Breast epithelium (tissue), 4 donors: ENCODE measurements around the gene CUEDC2. TPM values are rescaled to one million over a fixed set of nuclear protein-coding genes. Genes with fewer than 3 reads are reported as not detected.

ENCODE experiments used
- DNase-seq, 2 donors: peaks; one replicate each; pipeline ENCODE4 v3.0.0-alpha.2; 2019; ENCODE audit warnings: low spot score in 2 of 2
- H3K27ac ChIP-seq, 2 donors: fragments of 200-600 bp; sonication (generic) in 1 of 2; one replicate each; pipeline ENCODE4 v1.5.1; 2016 to 2019; ENCODE audit warnings: mild to moderate bottlenecking in 1 of 2
- H3K27me3 ChIP-seq, 2 donors: fragments of 200-600 bp; sonication (generic) in 1 of 2; one replicate each; pipeline versions ENCODE4 v1.5.1 to v1.6.0; 2017 to 2019; ENCODE audit warnings: control low read depth in 1 of 2, mild to moderate bottlenecking in 1 of 2
- H3K36me3 ChIP-seq: fragments of 200-600 bp; one replicate; pipeline ENCODE4 v1.5.1; 2019
- H3K4me1 ChIP-seq, 2 donors: fragments of 200-600 bp; sonication (generic); one replicate each; pipeline ENCODE4 v1.5.1; 2016 to 2019; ENCODE audit warnings: control low read depth in 1 of 2
- H3K4me3 ChIP-seq, 3 donors: fragments of 200-600 bp; sonication (generic); 1 replicate in 2 of 3; 2 replicates in 1 of 3; pipeline ENCODE4 v1.5.1; 2016 to 2019; ENCODE audit warnings: mild to moderate bottlenecking in 3 of 3, moderate library complexity in 2 of 3
- H3K9me3 ChIP-seq, 2 donors: fragments of 200-600 bp; sonication (generic) in 1 of 2; one replicate each; pipeline ENCODE4 v1.5.1; 2016 to 2019; ENCODE audit warnings: control low read depth in 1 of 2
- POLR2A ChIP-seq: fragments of 450-650 bp; IDR thresholded peaks from one replicate; pipeline ENCODE4 v1.6.1; 2016; ENCODE audit warnings: antibody characterized with exemption, mild to moderate bottlenecking, moderate library complexity
- POLR2AphosphoS5 ChIP-seq, 3 donors: sonication (generic); formaldehyde crosslinking; IDR thresholded peaks; one replicate each; pipeline ENCODE4 v1.6.1; 2017; ENCODE audit warnings: antibody characterized with exemption in 3 of 3
- intact Hi-C: fragments of 100-400 bp; cut with DNase I; formaldehyde crosslinking; loops from one replicate; pipeline ENCODE4 v1.15.1; 2023; ENCODE audit warnings: low total_unique reads
- total RNA-seq, 3 donors: library from RNA; depleted of rRNA; stranded (reverse); fragments of >200 nt; gene quantifications; one replicate each; pipeline ENCODE4 v1.1.0, GENCODE V29; 2016
- TF ChIP-seq, protein P1 (sequence below), 3 donors: fragments of 450-650 bp; IDR thresholded peaks; one replicate each; pipeline ENCODE4 v1.5.1; 2016 to 2017; ENCODE audit warnings: antibody characterized with exemption in 3 of 3, mild to moderate bottlenecking in 3 of 3, moderate library complexity in 3 of 3

Gene CUEDC2
- total RNA-seq, 3 donors from 2014 or later, result 49.8 to 54.4 (median 50.3) TPM

- Histone ChIP-seq H3K4me3 (no peak overlapping the region), H3K27me3 (no peaks in the 10 kb centered on the region), H3K9me3 (no peaks in the 10 kb centered on the region), H3K27ac (no peak overlapping the region), H3K36me3 (no peaks in the 10 kb centered on the region), H3K4me1 (no peaks in the 10 kb centered on the region)
- intact Hi-C loops, result no loop called here
- TF ChIP-seq POLR2AphosphoS5 (IDR thresholded peaks at IDR 0.05) (no peak), POLR2A (no peak)
- TF ChIP-seq, protein P1, sequence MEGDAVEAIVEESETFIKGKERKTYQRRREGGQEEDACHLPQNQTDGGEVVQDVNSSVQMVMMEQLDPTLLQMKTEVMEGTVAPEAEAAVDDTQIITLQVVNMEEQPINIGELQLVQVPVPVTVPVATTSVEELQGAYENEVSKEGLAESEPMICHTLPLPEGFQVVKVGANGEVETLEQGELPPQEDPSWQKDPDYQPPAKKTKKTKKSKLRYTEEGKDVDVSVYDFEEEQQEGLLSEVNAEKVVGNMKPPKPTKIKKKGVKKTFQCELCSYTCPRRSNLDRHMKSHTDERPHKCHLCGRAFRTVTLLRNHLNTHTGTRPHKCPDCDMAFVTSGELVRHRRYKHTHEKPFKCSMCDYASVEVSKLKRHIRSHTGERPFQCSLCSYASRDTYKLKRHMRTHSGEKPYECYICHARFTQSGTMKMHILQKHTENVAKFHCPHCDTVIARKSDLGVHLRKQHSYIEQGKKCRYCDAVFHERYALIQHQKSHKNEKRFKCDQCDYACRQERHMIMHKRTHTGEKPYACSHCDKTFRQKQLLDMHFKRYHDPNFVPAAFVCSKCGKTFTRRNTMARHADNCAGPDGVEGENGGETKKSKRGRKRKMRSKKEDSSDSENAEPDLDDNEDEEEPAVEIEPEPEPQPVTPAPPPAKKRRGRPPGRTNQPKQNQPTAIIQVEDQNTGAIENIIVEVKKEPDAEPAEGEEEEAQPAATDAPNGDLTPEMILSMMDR (IDR thresholded peaks at IDR 0.05), result no peak
- DNase-seq, result no peak
Measured at GRCh38 chr10:102473445-102474331, 41.3 kb upstream of the CUEDC2 start.

GRCh38 chr10:102470579-102471546 is 38.5 kb upstream of the CUEDC2 start:
- DNase-seq, result no peak
- Histone ChIP-seq H3K36me3 (no peaks in the 10 kb centered on the region), H3K27me3 (no peaks in the 10 kb centered on the region), H3K27ac (no peak overlapping the region), H3K4me3 (no peak overlapping the region), H3K9me3 (no peaks in the 10 kb centered on the region), H3K4me1 (no peaks in the 10 kb centered on the region)
- intact Hi-C loops, result no loop called here
- TF ChIP-seq POLR2AphosphoS5 (IDR thresholded peaks at IDR 0.05) (no peak), POLR2A (no peak)
- TF ChIP-seq, protein P1 (IDR thresholded peaks at IDR 0.05), result no peak

DNA sequence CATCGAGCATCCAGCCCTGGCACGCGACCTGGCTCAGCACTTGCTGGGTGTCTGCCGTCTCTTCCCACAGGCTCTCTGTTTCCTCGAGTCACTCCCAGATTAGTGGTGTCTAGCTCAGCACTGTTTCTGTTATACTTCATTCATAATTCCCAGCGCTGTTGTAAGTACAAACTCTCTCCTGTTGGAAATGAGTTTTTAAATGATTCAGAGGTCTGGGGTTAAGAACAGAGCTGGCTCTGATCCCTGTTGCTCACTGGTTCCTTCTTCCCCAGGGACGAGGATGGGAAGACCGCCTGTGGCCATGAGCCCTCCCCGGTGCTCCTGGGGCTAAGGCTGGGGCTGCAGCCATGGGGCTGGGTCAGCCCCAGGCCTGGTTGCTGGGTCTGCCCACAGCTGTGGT is 36.3 kb upstream of the CUEDC2 start:
- no peak for TF ChIP-seq POLR2AphosphoS5 (IDR thresholded peaks at IDR 0.05)
- TF ChIP-seq, protein P1 (IDR thresholded peaks at IDR 0.05), result no peak
- TF ChIP-seq POLR2A, result no peak
- Histone ChIP-seq H3K36me3 (no peaks in the 10 kb centered on the region), H3K4me1 (no peaks in the 10 kb centered on the region), H3K27ac (no peak overlapping the region), H3K4me3 (no peak overlapping the region), H3K9me3 (no peaks in the 10 kb centered on the region), H3K27me3 (no peaks in the 10 kb centered on the region)
- DNase-seq, result no peak
- intact Hi-C loops, result no loop called here

GRCh38 chr10:102467971-102468438 is 35.6 kb upstream of the CUEDC2 start:
- no peak for TF ChIP-seq POLR2A
- TF ChIP-seq, protein P1 (IDR thresholded peaks at IDR 0.05), result no peak
- TF ChIP-seq POLR2AphosphoS5 (IDR thresholded peaks at IDR 0.05), result no peak
- Histone ChIP-seq H3K4me3 (no peak overlapping the region), H3K36me3 (no peaks in the 10 kb centered on the region), H3K9me3 (no peaks in the 10 kb centered on the region), H3K4me1 (no peaks in the 10 kb centered on the region), H3K27ac (no peak overlapping the region), H3K27me3 (no peaks in the 10 kb centered on the region)
- DNase-seq, result no peak
- intact Hi-C loops, result no loop called here
